ENCODE data around the gene STARD8. TPM values are rescaled to one million over a fixed set of nuclear protein-coding genes. Genes with fewer than 3 reads are reported as not detected.

STARD8 gene
- total RNA-seq, 2 donors from 2014 or later, result 1.6 to 2.3 TPM

DNA sequence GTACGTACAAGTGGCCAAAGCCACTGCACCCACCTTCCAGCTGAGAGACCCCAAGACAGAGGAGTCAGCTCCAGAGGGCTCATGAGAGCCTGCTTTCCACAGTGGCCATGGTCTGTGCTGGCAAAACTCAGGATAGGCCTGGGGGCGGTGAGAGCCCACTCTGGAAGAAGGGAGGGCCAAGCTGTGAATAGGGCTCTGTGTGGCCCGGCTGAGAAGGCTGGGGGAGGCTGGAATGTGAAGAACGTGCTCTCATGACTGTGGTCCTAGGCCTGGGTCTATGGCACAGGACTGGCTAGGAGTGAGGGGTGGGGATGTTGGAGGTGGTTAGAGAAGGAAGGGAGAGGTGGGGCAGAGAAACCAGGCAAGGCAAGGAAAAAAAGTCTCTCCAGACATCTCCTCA, 13.3 kb downstream of the STARD8 start:
- no peak for TF ChIP-seq CTCF (IDR thresholded peaks at IDR 0.05)

GRCh38 chrX:68665502-68665901, 18.0 kb downstream of the STARD8 start:
- DNase-seq, result no peak
- intact Hi-C loops (cut with DNase I), result no loop called here
- H3K4me3 ChIP-seq, result no peak overlapping the region
- H3K27ac ChIP-seq, result no peak overlapping the region
- H3K4me1 ChIP-seq, result no peaks in the 10 kb centered on the region
- H3K9ac ChIP-seq (ENCODE audit: low read depth in 2 of 2, low read length in 2 of 2), result no peak overlapping the region
- no peaks in the 10 kb centered on the region for H3K36me3 ChIP-seq
- H3K27me3 ChIP-seq, result no peaks in the 10 kb centered on the region
- no peaks in the 10 kb centered on the region for H3K9me3 ChIP-seq
- TF ChIP-seq CTCF (IDR thresholded peaks at IDR 0.05), result no peak

More for the DNA sequence above, 13.3 kb downstream of the STARD8 start:
- Histone ChIP-seq H3K9ac (ENCODE audit: low read depth in 2 of 2, low read length in 2 of 2) (no peak overlapping the region), H3K27ac (no peak overlapping the region), H3K4me3 (no peak overlapping the region), H3K27me3 (no peaks in the 10 kb centered on the region), H3K4me1 (no peaks in the 10 kb centered on the region), H3K9me3 (no peaks in the 10 kb centered on the region), H3K36me3 (no peaks in the 10 kb centered on the region)
- no peak for DNase-seq
- intact Hi-C loops (cut with DNase I), result no loop called here

- Histone ChIP-seq H3K4me1 (no peaks in the 10 kb centered on the region), H3K27ac (no peak overlapping the region), H3K9ac (ENCODE audit: low read depth in 2 of 2, low read length in 2 of 2) (no peak overlapping the region), H3K9me3 (no peaks in the 10 kb centered on the region), H3K4me3 (no peak overlapping the region), H3K36me3 (no peaks in the 10 kb centered on the region), H3K27me3 (no peaks in the 10 kb centered on the region)
- intact Hi-C loops (cut with DNase I), result no loop called here
- TF ChIP-seq CTCF (IDR thresholded peaks at IDR 0.05), result no peak
- DNase-seq, result no peak
Measured at GRCh38 chrX:68666580-68666979, 19.1 kb downstream of the STARD8 start.

DNA sequence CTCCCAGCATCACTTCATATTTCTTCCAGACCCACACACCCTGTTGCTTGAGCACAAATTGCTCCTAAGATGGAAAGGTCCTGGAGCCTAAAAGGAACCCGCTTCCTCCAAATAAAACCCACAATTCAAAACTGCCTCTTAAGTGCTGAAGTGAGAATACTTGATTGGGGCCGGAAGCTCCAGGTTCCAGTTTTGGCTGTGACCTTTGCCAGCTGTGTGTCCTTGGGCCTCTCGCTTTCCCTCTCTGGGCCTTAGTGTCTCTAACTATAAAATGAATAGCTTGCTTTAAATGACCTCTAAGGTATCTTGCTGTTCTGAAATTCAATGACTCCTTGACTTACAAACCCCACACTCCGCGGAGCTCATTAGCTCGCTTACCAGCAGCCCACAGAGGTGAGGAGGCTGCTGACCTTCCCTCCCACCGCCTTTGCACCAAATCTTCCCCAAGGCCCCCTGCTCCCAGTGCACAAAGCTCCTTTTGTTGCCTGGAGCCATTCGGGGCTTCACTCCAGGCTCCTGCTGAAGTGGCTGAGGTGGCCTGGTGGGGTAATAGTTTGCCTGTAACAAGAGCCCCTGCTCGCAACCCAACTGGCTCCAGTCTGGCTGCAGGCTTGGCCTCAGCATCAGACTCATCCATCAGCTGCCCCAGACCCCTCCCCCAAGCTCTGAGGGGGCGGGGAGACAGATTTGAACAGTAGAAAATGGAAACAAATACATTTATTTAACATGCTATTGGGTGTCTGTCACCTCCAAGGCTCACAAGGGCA, 21.8 kb downstream of the STARD8 start:
- no peak for DNase-seq
- Histone ChIP-seq H3K27ac (no peak overlapping the region), H3K9ac (ENCODE audit: low read depth in 2 of 2, low read length in 2 of 2) (no peak overlapping the region), H3K27me3 (no peaks in the 10 kb centered on the region), H3K4me1 (no peaks in the 10 kb centered on the region), H3K36me3 (no peaks in the 10 kb centered on the region), H3K4me3 (no peak overlapping the region), H3K9me3 (no peaks in the 10 kb centered on the region)
- intact Hi-C loops (cut with DNase I), result no loop called here
- TF ChIP-seq CTCF (IDR thresholded peaks at IDR 0.05), result no peak

- Histone ChIP-seq H3K4me3 (no peak overlapping the region), H3K27ac (no peak overlapping the region), H3K9ac (ENCODE audit: low read depth in 2 of 2, low read length in 2 of 2) (no peak overlapping the region), H3K4me1 (no peaks in the 10 kb centered on the region), H3K9me3 (no peaks in the 10 kb centered on the region), H3K36me3 (no peaks in the 10 kb centered on the region), H3K27me3 (no peaks in the 10 kb centered on the region)
- intact Hi-C loops (cut with DNase I), result no loop called here
- TF ChIP-seq CTCF (IDR thresholded peaks at IDR 0.05), result no peak
- no peak for DNase-seq
Measured at GRCh38 chrX:68669871-68670270, 22.4 kb downstream of the STARD8 start.
